Vagina (tissue), 2 donors: Measurements from ENCODE around the gene HEBP2.

Experiments
- CTCF ChIP-seq, 3 experiments: fragments of 450-650 bp in 2 of 3; fragments of 200-600 bp in 1 of 3; sonication (generic) in 1 of 3; IDR thresholded peaks; one replicate each; pipeline ENCODE4 v1.5.1; 2017 to 2019; ENCODE audit warnings: antibody characterized with exemption in 3 of 3, mild to moderate bottlenecking in 2 of 3, moderate library complexity in 2 of 3
- POLR2A ChIP-seq, 2 donors: fragments of 450-650 bp; IDR thresholded peaks; one replicate each; pipeline ENCODE4 v1.6.1; 2017; ENCODE audit warnings: antibody characterized with exemption in 2 of 2, mild to moderate bottlenecking in 2 of 2, moderate library complexity in 2 of 2
- POLR2AphosphoS5 ChIP-seq, 2 donors: sonication (generic); formaldehyde crosslinking; IDR thresholded peaks; one replicate each; pipeline ENCODE4 v1.9.0; 2017; ENCODE audit warnings: antibody characterized with exemption in 2 of 2, mild to moderate bottlenecking in 2 of 2, low read depth in 1 of 2; ENCODE audit not compliant: insufficient read depth in 1 of 2

GRCh38 chr6:138454981-138455706 lies 51.1 kb downstream of the HEBP2 start:
- TF ChIP-seq POLR2A (IDR thresholded peaks at IDR 0.05) (no peak), CTCF (IDR thresholded peaks at IDR 0.05) (no peak), POLR2AphosphoS5 (IDR thresholded peaks at IDR 0.05; ENCODE audit: insufficient read depth in 1 of 2, low read depth in 1 of 2) (no peak)
